Measurements from ENCODE around the gene E2F2.

The E2F2 gene

GRCh38 chr1:23562137-23562876 lies 31.3 kb upstream of the E2F2 start:
- peak in 1 of 4 experiments; percentile 27 for DNase-seq

- DNase-seq: no peak
These were observed 30.7 kb upstream of the E2F2 start for GRCh38 chr1:23561813-23562100.

GRCh38 chr1:23561076-23561812 lies 30.2 kb upstream of the E2F2 start:
- no peak for DNase-seq

- no peak for DNase-seq
These were observed 29.1 kb upstream of the E2F2 start for GRCh38 chr1:23559985-23560741.

GRCh38 chr1:23559136-23559984 lies 28.3 kb upstream of the E2F2 start, which contains the start of gene ID3:
Gene ID3 (minus strand): TSS chr1:23559501. CDS start chr1:23559426, 75 bp downstream.
- peak; percentile 67 to 91 (median 80) for DNase-seq

- DNase-seq: no peak
These were observed 27.8 kb upstream of the E2F2 start for GRCh38 chr1:23558872-23559135.

GRCh38 chr1:23558140-23558871 lies 27.3 kb upstream of the E2F2 start:
- DNase-seq: peak in 1 of 4 experiments; percentile 23

GRCh38 chr1:23557471-23558124 lies 26.6 kb upstream of the E2F2 start:
- DNase-seq: no peak

GRCh38 chr1:23556635-23557470 lies 25.8 kb upstream of the E2F2 start:
- no peak for DNase-seq

- DNase-seq: no peak
These were observed 25.1 kb upstream of the E2F2 start for GRCh38 chr1:23555986-23556634.

GRCh38 chr1:23555270-23555985 lies 24.4 kb upstream of the E2F2 start:
- no peak for DNase-seq

- DNase-seq: peak; percentile 45 to 85 (median 64)
These were observed 23.6 kb upstream of the E2F2 start for GRCh38 chr1:23554481-23555269.

- no peak for DNase-seq
These were observed 23.1 kb upstream of the E2F2 start for GRCh38 chr1:23554127-23554480.

- DNase-seq: no peak
These were observed 22.4 kb upstream of the E2F2 start for GRCh38 chr1:23553231-23554126.

- no peak for DNase-seq
These were observed 20.8 kb upstream of the E2F2 start for GRCh38 chr1:23551849-23552248.

- DNase-seq: no peak
These were observed 17.7 kb upstream of the E2F2 start for GRCh38 chr1:23548704-23549143.

- no peak for DNase-seq
These were observed 16.0 kb upstream of the E2F2 start for GRCh38 chr1:23546897-23547584.

Data from activated naive CD4-positive, alpha-beta T cell (primary cell).